KMS-11 (cell line): ENCODE results near the gene KIF16B.

Experiments used
- H2AFZ ChIP-seq: fragments of 200-600 bp; sonication (generic); 2 replicates; pipeline ENCODE4 v1.6.1; 2016; ENCODE audit warnings: antibody characterized with exemption, mixed run types, low read depth
- H3K27ac ChIP-seq: fragments of 200-600 bp; sonication (generic); 2 replicates; pipeline ENCODE4 v1.6.1; 2016; ENCODE audit warnings: mild to moderate bottlenecking, mixed run types
- H3K27me3 ChIP-seq: fragments of 200-600 bp; sonication (generic); 2 replicates; pipeline ENCODE4 v1.6.1; 2017; ENCODE audit warnings: mild to moderate bottlenecking, low read depth, mixed run types, moderate library complexity; ENCODE audit not compliant: insufficient read depth
- H3K36me3 ChIP-seq: fragments of 200-600 bp; sonication (generic); 2 replicates; pipeline ENCODE4 v1.6.1; 2017; ENCODE audit warnings: mild to moderate bottlenecking, mixed run types; ENCODE audit not compliant: insufficient read depth
- H3K4me1 ChIP-seq: fragments of 200-600 bp; sonication (generic); 2 replicates; pipeline ENCODE4 v1.6.1; 2016; ENCODE audit warnings: mild to moderate bottlenecking, low read depth, mixed run types; ENCODE audit not compliant: poor library complexity, severe bottlenecking
- H3K4me2 ChIP-seq: fragments of 200-600 bp; sonication (generic); 2 replicates; pipeline ENCODE4 v1.7.0; 2016; ENCODE audit warnings: mild to moderate bottlenecking, mixed run types
- H3K4me3 ChIP-seq: fragments of 200-600 bp; sonication (generic); IDR thresholded peaks from 2 replicates; pipeline ENCODE4 v1.6.1; 2017; ENCODE audit warnings: low read depth, low read length, mixed read lengths; ENCODE audit not compliant: insufficient read depth
- H3K79me2 ChIP-seq: fragments of 200-600 bp; sonication (generic); 2 replicates; pipeline ENCODE4 v1.6.1; 2016; ENCODE audit warnings: low read depth, mixed run types; ENCODE audit not compliant: insufficient read depth
- H3K9ac ChIP-seq: fragments of 200-600 bp; sonication (generic); 2 replicates; pipeline ENCODE4 v1.6.1; 2016; ENCODE audit warnings: mild to moderate bottlenecking, mixed run types
- H4K20me1 ChIP-seq: fragments of 200-600 bp; sonication (generic); 2 replicates; pipeline ENCODE4 v1.6.1; 2016; ENCODE audit warnings: mild to moderate bottlenecking, mixed run types; ENCODE audit not compliant: insufficient read depth
- TF ChIP-seq, protein P1 (sequence below): fragments of 200-600 bp; sonication (generic); conservative IDR thresholded peaks from 2 replicates; pipeline ENCODE4 v1.6.1; 2017; ENCODE audit warnings: low read depth, mild to moderate bottlenecking, antibody characterized with exemption, low read length, moderate library complexity, mixed read lengths

The KIF16B gene

GRCh38 chr20:16455324-16455723 lies 117.9 kb downstream of the KIF16B start:
- Histone ChIP-seq H4K20me1 (no peaks in the 10 kb centered on the region), H3K27me3 (no peaks in the 10 kb centered on the region), H3K4me2 (no peak overlapping the region), H3K4me1 (no peaks in the 10 kb centered on the region), H2AFZ (no peak overlapping the region), H3K36me3 (no peaks in the 10 kb centered on the region), H3K27ac (no peak overlapping the region), H3K4me3 (no peak overlapping the region), H3K79me2 (no peaks in the 10 kb centered on the region), H3K9ac (no peak overlapping the region)
- TF ChIP-seq, protein P1, sequence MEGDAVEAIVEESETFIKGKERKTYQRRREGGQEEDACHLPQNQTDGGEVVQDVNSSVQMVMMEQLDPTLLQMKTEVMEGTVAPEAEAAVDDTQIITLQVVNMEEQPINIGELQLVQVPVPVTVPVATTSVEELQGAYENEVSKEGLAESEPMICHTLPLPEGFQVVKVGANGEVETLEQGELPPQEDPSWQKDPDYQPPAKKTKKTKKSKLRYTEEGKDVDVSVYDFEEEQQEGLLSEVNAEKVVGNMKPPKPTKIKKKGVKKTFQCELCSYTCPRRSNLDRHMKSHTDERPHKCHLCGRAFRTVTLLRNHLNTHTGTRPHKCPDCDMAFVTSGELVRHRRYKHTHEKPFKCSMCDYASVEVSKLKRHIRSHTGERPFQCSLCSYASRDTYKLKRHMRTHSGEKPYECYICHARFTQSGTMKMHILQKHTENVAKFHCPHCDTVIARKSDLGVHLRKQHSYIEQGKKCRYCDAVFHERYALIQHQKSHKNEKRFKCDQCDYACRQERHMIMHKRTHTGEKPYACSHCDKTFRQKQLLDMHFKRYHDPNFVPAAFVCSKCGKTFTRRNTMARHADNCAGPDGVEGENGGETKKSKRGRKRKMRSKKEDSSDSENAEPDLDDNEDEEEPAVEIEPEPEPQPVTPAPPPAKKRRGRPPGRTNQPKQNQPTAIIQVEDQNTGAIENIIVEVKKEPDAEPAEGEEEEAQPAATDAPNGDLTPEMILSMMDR, result no peak

DNA sequence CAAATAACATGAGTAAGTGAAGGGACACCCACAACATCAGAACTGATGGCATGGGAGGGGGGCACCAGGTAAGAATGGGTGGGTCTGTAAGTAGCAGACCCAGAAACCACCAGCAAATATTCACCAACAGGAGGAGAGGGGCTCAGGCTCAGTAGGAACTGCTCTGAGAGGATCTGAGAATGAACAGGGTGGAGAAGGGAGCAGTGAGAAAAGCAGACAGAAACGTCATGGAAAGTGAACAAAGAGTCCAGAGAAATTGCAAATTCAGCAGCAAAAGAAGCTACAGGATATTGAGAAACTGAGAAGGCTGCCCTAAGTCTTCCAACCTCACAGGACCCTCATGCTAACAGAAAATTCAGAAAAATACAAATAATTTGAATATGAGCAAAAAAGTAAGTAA lies 121.3 kb downstream of the KIF16B start:
- Histone ChIP-seq H3K79me2 (no peaks in the 10 kb centered on the region), H3K4me3 (no peak overlapping the region), H3K36me3 (no peaks in the 10 kb centered on the region), H3K4me1 (no peaks in the 10 kb centered on the region), H3K27ac (no peak overlapping the region), H2AFZ (no peak overlapping the region), H3K27me3 (no peaks in the 10 kb centered on the region), H3K9ac (no peak overlapping the region), H3K4me2 (no peak overlapping the region), H4K20me1 (no peaks in the 10 kb centered on the region)
- TF ChIP-seq, protein P1, result no peak

- Histone ChIP-seq H3K9ac (no peak overlapping the region), H3K27me3 (no peaks in the 10 kb centered on the region), H4K20me1 (no peaks in the 10 kb centered on the region), H3K27ac (no peak overlapping the region), H3K4me1 (no peaks in the 10 kb centered on the region), H3K4me2 (no peak overlapping the region), H2AFZ (no peak overlapping the region), H3K4me3 (no peak overlapping the region), H3K79me2 (no peaks in the 10 kb centered on the region), H3K36me3 (no peaks in the 10 kb centered on the region)
- TF ChIP-seq, protein P1, result no peak
Measured at GRCh38 chr20:16451001-16451400, 122.2 kb downstream of the KIF16B start.

- Histone ChIP-seq H3K4me3 (no peak overlapping the region), H4K20me1 (no peaks in the 10 kb centered on the region), H3K36me3 (no peaks in the 10 kb centered on the region), H3K27ac (no peak overlapping the region), H3K27me3 (no peaks in the 10 kb centered on the region), H2AFZ (no peak overlapping the region), H3K4me1 (no peaks in the 10 kb centered on the region), H3K4me2 (no peak overlapping the region), H3K9ac (no peak overlapping the region), H3K79me2 (no peaks in the 10 kb centered on the region)
- TF ChIP-seq, protein P1, result no peak
Measured at GRCh38 chr20:16446991-16447390, 126.3 kb downstream of the KIF16B start.

- H2AFZ ChIP-seq, result no peak overlapping the region
- TF ChIP-seq, protein P1, result no peak
- H3K27me3 ChIP-seq, result no peaks in the 10 kb centered on the region
- no peaks in the 10 kb centered on the region for H4K20me1 ChIP-seq
- H3K4me1 ChIP-seq, result no peaks in the 10 kb centered on the region
- no peaks in the 10 kb centered on the region for H3K79me2 ChIP-seq
- no peak overlapping the region for H3K4me2 ChIP-seq
- no peak overlapping the region for H3K27ac ChIP-seq
- no peak overlapping the region for H3K4me3 ChIP-seq
- no peaks in the 10 kb centered on the region for H3K36me3 ChIP-seq
- no peak overlapping the region for H3K9ac ChIP-seq
Measured at GRCh38 chr20:16446246-16446645, 127.0 kb downstream of the KIF16B start.
